Measurements from ENCODE around the gene VEPH1. TPM values are rescaled to one million over a fixed set of nuclear protein-coding genes. Genes with fewer than 3 reads are reported as not detected.

Gene VEPH1
- polyA plus RNA-seq, 10 donors, result 0.36 to 1.7 (median 1.1) TPM

- no peak for DNase-seq
Observed at GRCh38 chr3:157268026-157268425, 235.2 kb downstream of the VEPH1 start.

- DNase-seq, result no peak
Observed at GRCh38 chr3:157265931-157266330, 237.3 kb downstream of the VEPH1 start.

- no peak for DNase-seq
Observed at GRCh38 chr3:157263027-157263426, 240.2 kb downstream of the VEPH1 start.

- DNase-seq, result peak in 1 of 3 donors; percentile 33
Observed at GRCh38 chr3:157261000-157261399, 242.2 kb downstream of the VEPH1 start.

GRCh38 chr3:157259825-157260224 is 243.4 kb downstream of the VEPH1 start:
- no peak for DNase-seq

GRCh38 chr3:157257101-157257500 is 246.1 kb downstream of the VEPH1 start:
- DNase-seq, result no peak

- DNase-seq, result no peak
Observed at GRCh38 chr3:157255797-157256196, 247.4 kb downstream of the VEPH1 start.

- no peak for DNase-seq
Observed at GRCh38 chr3:157251685-157252084, 251.5 kb downstream of the VEPH1 start.

- no peak for DNase-seq
Observed at GRCh38 chr3:157249606-157250005, 253.6 kb downstream of the VEPH1 start.

- DNase-seq, result peak; percentile 48 to 86 (median 59)
Observed at GRCh38 chr3:157248590-157249422, 254.4 kb downstream of the VEPH1 start.

- no peak for DNase-seq
Observed at GRCh38 chr3:157247391-157247790, 255.8 kb downstream of the VEPH1 start.

GRCh38 chr3:157242836-157243235 is 260.4 kb downstream of the VEPH1 start:
- no peak for DNase-seq

GRCh38 chr3:157241599-157241998 is 261.6 kb downstream of the VEPH1 start:
- no peak for DNase-seq

- no peak for DNase-seq
Observed at GRCh38 chr3:157240408-157240807, 262.8 kb downstream of the VEPH1 start.

GRCh38 chr3:157239082-157239704 is 264.0 kb downstream of the VEPH1 start:
- peak in 2 of 3 donors; percentile 17 to 34 for DNase-seq

- peak in 1 of 3 donors; percentile 15 for DNase-seq
Observed at GRCh38 chr3:157238457-157238856, 264.8 kb downstream of the VEPH1 start.

- DNase-seq, result no peak
Observed at GRCh38 chr3:157237886-157238285, 265.3 kb downstream of the VEPH1 start.

- DNase-seq, result no peak
Observed at GRCh38 chr3:157235291-157235690, 267.9 kb downstream of the VEPH1 start.

GRCh38 chr3:157233923-157234322 is 269.3 kb downstream of the VEPH1 start:
- DNase-seq, result no peak

GRCh38 chr3:157232141-157232540 is 271.1 kb downstream of the VEPH1 start:
- no peak for DNase-seq

GRCh38 chr3:157231071-157231470 is 272.1 kb downstream of the VEPH1 start:
- DNase-seq, result no peak

- no peak for DNase-seq
Observed at GRCh38 chr3:157226173-157226847, 276.9 kb downstream of the VEPH1 start.

- no peak for DNase-seq
Observed at GRCh38 chr3:157225001-157225400, 278.2 kb downstream of the VEPH1 start.

Measured in muscle of back (tissue), 11 donors.